Measurements from ENCODE around the gene RSU1.

The RSU1 gene

DNA sequence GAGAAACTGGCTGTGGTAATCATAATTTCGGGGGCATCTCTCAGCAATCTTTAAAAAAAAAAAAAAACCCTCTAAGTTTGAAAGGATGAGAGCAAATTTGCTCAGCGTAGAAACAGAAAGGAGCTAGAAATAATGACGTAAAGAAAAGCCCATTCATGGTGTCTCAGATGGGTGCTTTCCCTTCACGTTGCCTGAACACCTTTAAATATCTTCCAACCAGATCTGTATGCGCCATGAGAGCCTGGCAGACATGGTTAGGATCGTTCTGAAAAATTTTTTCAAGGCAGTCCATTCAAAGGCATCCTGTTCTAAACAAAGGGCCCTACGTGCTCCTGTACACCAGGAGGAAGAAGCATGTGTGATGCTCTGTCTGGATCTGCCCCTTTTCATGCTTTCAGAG lies 154.3 kb downstream of the RSU1 start:
- H3K27me3 ChIP-seq (ENCODE audit: low read depth, low read length): no peaks in the 10 kb centered on the region
- no peaks in the 10 kb centered on the region for H4K20me1 ChIP-seq (ENCODE audit: insufficient read depth, low read length)
- H3K4me1 ChIP-seq (ENCODE audit: low read length): no peaks in the 10 kb centered on the region
- H3K9me3 ChIP-seq (ENCODE audit: insufficient read depth, low read length): no peaks in the 10 kb centered on the region
- H3K4me2 ChIP-seq (ENCODE audit: low read length): no peak overlapping the region
- TF ChIP-seq EZH2phosphoT487 (IDR thresholded peaks at IDR 0.05; ENCODE audit: low read depth): no peak
- no peak for TF ChIP-seq CTCF (IDR thresholded peaks at IDR 0.05; ENCODE audit: low read depth, low read length)
- no peak overlapping the region for H2AFZ ChIP-seq (ENCODE audit: low read depth, low read length)
- H3K9ac ChIP-seq (ENCODE audit: low read length): no peak overlapping the region
- no peak overlapping the region for H3K4me3 ChIP-seq (ENCODE audit: low read length)
- no peaks in the 10 kb centered on the region for H3K79me2 ChIP-seq (ENCODE audit: low read length)
- H3K36me3 ChIP-seq (replicated peaks; ENCODE audit: low read depth, low read length): no peaks in the 10 kb centered on the region
- no peak overlapping the region for H3K27ac ChIP-seq (ENCODE audit: low read length)

GRCh38 chr10:16656895-16657294 lies 160.3 kb downstream of the RSU1 start:
- Histone ChIP-seq H3K4me2 (ENCODE audit: low read length) (no peak overlapping the region), H3K9me3 (ENCODE audit: insufficient read depth, low read length) (no peaks in the 10 kb centered on the region), H3K36me3 (replicated peaks; ENCODE audit: low read depth, low read length) (no peaks in the 10 kb centered on the region), H3K9ac (ENCODE audit: low read length) (no peak overlapping the region), H3K79me2 (ENCODE audit: low read length) (no peaks in the 10 kb centered on the region), H3K27me3 (ENCODE audit: low read depth, low read length) (no peaks in the 10 kb centered on the region), H3K4me1 (ENCODE audit: low read length) (no peaks in the 10 kb centered on the region), H2AFZ (ENCODE audit: low read depth, low read length) (no peak overlapping the region), H3K27ac (ENCODE audit: low read length) (no peak overlapping the region), H4K20me1 (ENCODE audit: insufficient read depth, low read length) (no peaks in the 10 kb centered on the region), H3K4me3 (ENCODE audit: low read length) (no peak overlapping the region)
- TF ChIP-seq EZH2phosphoT487 (IDR thresholded peaks at IDR 0.05; ENCODE audit: low read depth): no peak
- TF ChIP-seq CTCF (IDR thresholded peaks at IDR 0.05; ENCODE audit: low read depth, low read length): no peak

DNA sequence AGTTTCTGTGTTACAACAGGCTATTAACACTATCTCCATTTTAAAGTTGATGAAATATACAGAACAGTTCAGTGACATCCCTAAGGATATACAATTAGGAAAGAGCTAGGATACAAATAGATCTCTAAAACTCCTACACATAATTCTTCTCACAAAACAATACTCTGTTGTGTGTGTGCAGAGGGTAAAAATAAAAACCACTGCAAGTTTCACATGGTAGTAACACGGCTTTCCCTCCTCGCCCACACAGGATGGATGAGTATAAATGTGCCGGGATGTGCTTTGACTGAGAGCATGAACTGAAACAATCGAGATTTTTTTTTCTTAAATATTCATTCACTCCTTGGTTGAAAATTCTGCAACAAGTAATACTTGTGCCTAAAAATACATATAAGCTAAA lies 164.0 kb downstream of the RSU1 start:
- Histone ChIP-seq H3K4me1 (ENCODE audit: low read length) (no peaks in the 10 kb centered on the region), H3K36me3 (replicated peaks; ENCODE audit: low read depth, low read length) (no peaks in the 10 kb centered on the region), H3K79me2 (ENCODE audit: low read length) (no peaks in the 10 kb centered on the region), H3K9me3 (ENCODE audit: insufficient read depth, low read length) (no peaks in the 10 kb centered on the region), H3K4me3 (ENCODE audit: low read length) (no peak overlapping the region), H3K9ac (ENCODE audit: low read length) (no peak overlapping the region), H3K4me2 (ENCODE audit: low read length) (no peak overlapping the region), H2AFZ (ENCODE audit: low read depth, low read length) (no peak overlapping the region), H4K20me1 (ENCODE audit: insufficient read depth, low read length) (no peaks in the 10 kb centered on the region), H3K27me3 (ENCODE audit: low read depth, low read length) (no peaks in the 10 kb centered on the region), H3K27ac (ENCODE audit: low read length) (no peak overlapping the region)
- no peak for TF ChIP-seq EZH2phosphoT487 (IDR thresholded peaks at IDR 0.05; ENCODE audit: low read depth)
- no peak for TF ChIP-seq CTCF (IDR thresholded peaks at IDR 0.05; ENCODE audit: low read depth, low read length)

- no peak overlapping the region for H3K4me2 ChIP-seq (ENCODE audit: low read length)
- H2AFZ ChIP-seq (ENCODE audit: low read depth, low read length): no peak overlapping the region
- no peak for TF ChIP-seq CTCF (IDR thresholded peaks at IDR 0.05; ENCODE audit: low read depth, low read length)
- TF ChIP-seq EZH2phosphoT487 (IDR thresholded peaks at IDR 0.05; ENCODE audit: low read depth): no peak
- H3K9ac ChIP-seq (ENCODE audit: low read length): no peak overlapping the region
- H4K20me1 ChIP-seq (ENCODE audit: insufficient read depth, low read length): no peaks in the 10 kb centered on the region
- no peaks in the 10 kb centered on the region for H3K9me3 ChIP-seq (ENCODE audit: insufficient read depth, low read length)
- no peaks in the 10 kb centered on the region for H3K79me2 ChIP-seq (ENCODE audit: low read length)
- no peak overlapping the region for H3K4me3 ChIP-seq (ENCODE audit: low read length)
- no peak overlapping the region for H3K27ac ChIP-seq (ENCODE audit: low read length)
- no peaks in the 10 kb centered on the region for H3K4me1 ChIP-seq (ENCODE audit: low read length)
- H3K27me3 ChIP-seq (ENCODE audit: low read depth, low read length): no peaks in the 10 kb centered on the region
- H3K36me3 ChIP-seq (replicated peaks; ENCODE audit: low read depth, low read length): no peaks in the 10 kb centered on the region
Measured at GRCh38 chr10:16652154-16652553, 165.1 kb downstream of the RSU1 start.
